Breast epithelium (tissue), 4 donors: ENCODE data around the gene SNAP25. TPM values are rescaled to one million over a fixed set of nuclear protein-coding genes. Genes with fewer than 3 reads are reported as not detected.

Experiments used
- DNase-seq, 2 donors: peaks; one replicate each; pipeline ENCODE4 v3.0.0-alpha.2; 2019; ENCODE audit warnings: low spot score in 2 of 2
- H3K27ac ChIP-seq, 2 donors: fragments of 200-600 bp; sonication (generic) in 1 of 2; one replicate each; pipeline ENCODE4 v1.5.1; 2016 to 2019; ENCODE audit warnings: mild to moderate bottlenecking in 1 of 2
- H3K27me3 ChIP-seq, 2 donors: fragments of 200-600 bp; sonication (generic) in 1 of 2; one replicate each; pipeline versions ENCODE4 v1.5.1 to v1.6.0; 2017 to 2019; ENCODE audit warnings: control low read depth in 1 of 2, mild to moderate bottlenecking in 1 of 2
- H3K36me3 ChIP-seq: fragments of 200-600 bp; one replicate; pipeline ENCODE4 v1.5.1; 2019
- H3K4me1 ChIP-seq, 2 donors: fragments of 200-600 bp; sonication (generic); one replicate each; pipeline ENCODE4 v1.5.1; 2016 to 2019; ENCODE audit warnings: control low read depth in 1 of 2
- H3K4me3 ChIP-seq, 3 donors: fragments of 200-600 bp; sonication (generic); 1 replicate in 2 of 3; 2 replicates in 1 of 3; pipeline ENCODE4 v1.5.1; 2016 to 2019; ENCODE audit warnings: mild to moderate bottlenecking in 3 of 3, moderate library complexity in 2 of 3
- H3K9me3 ChIP-seq, 2 donors: fragments of 200-600 bp; sonication (generic) in 1 of 2; one replicate each; pipeline ENCODE4 v1.5.1; 2016 to 2019; ENCODE audit warnings: control low read depth in 1 of 2
- POLR2A ChIP-seq: fragments of 450-650 bp; IDR thresholded peaks from one replicate; pipeline ENCODE4 v1.6.1; 2016; ENCODE audit warnings: antibody characterized with exemption, mild to moderate bottlenecking, moderate library complexity
- POLR2AphosphoS5 ChIP-seq, 3 donors: sonication (generic); formaldehyde crosslinking; IDR thresholded peaks; one replicate each; pipeline ENCODE4 v1.6.1; 2017; ENCODE audit warnings: antibody characterized with exemption in 3 of 3
- intact Hi-C: fragments of 100-400 bp; cut with DNase I; formaldehyde crosslinking; loops from one replicate; pipeline ENCODE4 v1.15.1; 2023; ENCODE audit warnings: low total_unique reads
- total RNA-seq, 3 donors: library from RNA; depleted of rRNA; stranded (reverse); fragments of >200 nt; gene quantifications; one replicate each; pipeline ENCODE4 v1.1.0, GENCODE V29; 2016
- TF ChIP-seq, protein P1 (sequence below), 3 donors: fragments of 450-650 bp; IDR thresholded peaks; one replicate each; pipeline ENCODE4 v1.5.1; 2016 to 2017; ENCODE audit warnings: antibody characterized with exemption in 3 of 3, mild to moderate bottlenecking in 3 of 3, moderate library complexity in 3 of 3

Gene SNAP25
- total RNA-seq, 3 donors from 2014 or later, result 0.32 to 1.6 (median 1.6) TPM

DNA sequence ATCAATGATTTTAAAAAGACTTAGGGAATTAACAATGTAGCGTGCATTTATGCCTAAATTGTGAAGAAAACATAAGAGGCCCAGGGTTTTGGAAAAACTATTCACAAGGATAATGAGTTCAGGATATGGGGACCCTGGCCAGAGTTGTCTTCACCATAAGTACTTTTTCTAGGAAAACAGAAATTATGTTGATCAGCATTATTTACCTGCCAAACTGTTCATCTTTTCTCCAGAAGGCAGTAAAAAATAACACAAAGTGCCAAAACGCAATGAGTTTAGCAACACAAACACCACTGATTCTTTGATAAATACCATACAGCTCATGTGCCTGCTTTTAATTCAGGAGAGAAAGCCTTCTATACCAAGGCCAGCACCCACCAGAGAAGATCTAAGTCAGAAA is 43.1 kb downstream of the SNAP25 start:
- no peaks in the 10 kb centered on the region for H3K36me3 ChIP-seq

DNA sequence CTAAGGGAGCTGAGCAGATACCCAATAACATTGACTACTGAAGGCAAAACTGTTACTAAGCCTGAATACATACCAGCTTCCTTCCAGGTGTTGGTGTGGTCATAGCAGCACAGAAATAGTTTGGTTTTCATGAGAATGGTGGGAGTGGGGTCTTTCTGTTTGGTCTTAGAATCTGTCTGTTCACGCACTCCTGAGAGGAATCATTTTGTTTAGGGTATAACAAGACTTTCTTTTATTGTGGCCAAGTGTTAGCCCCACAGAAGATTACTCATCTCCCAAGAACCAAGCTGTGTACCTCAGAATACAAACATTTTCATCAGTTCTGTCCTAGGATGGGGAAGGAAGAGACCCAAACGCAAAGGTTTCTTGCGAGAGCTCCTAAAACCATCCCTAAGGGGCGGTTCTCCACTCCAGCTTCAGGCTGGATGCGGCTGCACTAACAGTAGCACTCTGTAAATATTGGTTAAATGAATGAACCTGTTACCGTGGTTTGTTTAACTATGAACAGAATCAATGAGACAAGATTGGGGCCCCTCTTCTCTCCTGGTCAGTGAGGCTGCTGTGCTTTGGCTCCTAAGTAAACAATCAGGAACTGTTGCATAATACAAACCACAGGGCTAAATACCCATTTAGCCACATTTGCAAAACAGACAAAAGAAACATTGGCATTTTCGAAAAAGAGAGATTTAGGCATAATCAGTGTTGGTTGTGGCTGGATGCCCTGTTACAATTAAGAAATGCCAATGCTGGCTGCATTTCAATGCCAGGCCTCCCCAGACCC is 44.9 kb downstream of the SNAP25 start:
- Histone ChIP-seq H3K27me3 (no peaks in the 10 kb centered on the region), H3K9me3 (no peaks in the 10 kb centered on the region), H3K36me3 (no peaks in the 10 kb centered on the region), H3K27ac (no peak overlapping the region), H3K4me1 (no peaks in the 10 kb centered on the region), H3K4me3 (no peak overlapping the region)
- intact Hi-C loops, result no loop called here
- no peak for DNase-seq
- TF ChIP-seq POLR2A, result no peak
- TF ChIP-seq POLR2AphosphoS5 (IDR thresholded peaks at IDR 0.05), result no peak
- TF ChIP-seq, protein P1, sequence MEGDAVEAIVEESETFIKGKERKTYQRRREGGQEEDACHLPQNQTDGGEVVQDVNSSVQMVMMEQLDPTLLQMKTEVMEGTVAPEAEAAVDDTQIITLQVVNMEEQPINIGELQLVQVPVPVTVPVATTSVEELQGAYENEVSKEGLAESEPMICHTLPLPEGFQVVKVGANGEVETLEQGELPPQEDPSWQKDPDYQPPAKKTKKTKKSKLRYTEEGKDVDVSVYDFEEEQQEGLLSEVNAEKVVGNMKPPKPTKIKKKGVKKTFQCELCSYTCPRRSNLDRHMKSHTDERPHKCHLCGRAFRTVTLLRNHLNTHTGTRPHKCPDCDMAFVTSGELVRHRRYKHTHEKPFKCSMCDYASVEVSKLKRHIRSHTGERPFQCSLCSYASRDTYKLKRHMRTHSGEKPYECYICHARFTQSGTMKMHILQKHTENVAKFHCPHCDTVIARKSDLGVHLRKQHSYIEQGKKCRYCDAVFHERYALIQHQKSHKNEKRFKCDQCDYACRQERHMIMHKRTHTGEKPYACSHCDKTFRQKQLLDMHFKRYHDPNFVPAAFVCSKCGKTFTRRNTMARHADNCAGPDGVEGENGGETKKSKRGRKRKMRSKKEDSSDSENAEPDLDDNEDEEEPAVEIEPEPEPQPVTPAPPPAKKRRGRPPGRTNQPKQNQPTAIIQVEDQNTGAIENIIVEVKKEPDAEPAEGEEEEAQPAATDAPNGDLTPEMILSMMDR (IDR thresholded peaks at IDR 0.05), result no peak

More for the DNA sequence above, 43.1 kb downstream of the SNAP25 start:
- H3K27ac ChIP-seq, result no peak overlapping the region
- H3K9me3 ChIP-seq, result no peaks in the 10 kb centered on the region
- intact Hi-C loops, result no loop called here
- H3K27me3 ChIP-seq, result no peaks in the 10 kb centered on the region
- no peaks in the 10 kb centered on the region for H3K4me1 ChIP-seq
- no peak for DNase-seq
- TF ChIP-seq POLR2AphosphoS5 (IDR thresholded peaks at IDR 0.05) (no peak), POLR2A (no peak)
- TF ChIP-seq, protein P1 (IDR thresholded peaks at IDR 0.05), result no peak
- H3K4me3 ChIP-seq, result no peak overlapping the region

DNA sequence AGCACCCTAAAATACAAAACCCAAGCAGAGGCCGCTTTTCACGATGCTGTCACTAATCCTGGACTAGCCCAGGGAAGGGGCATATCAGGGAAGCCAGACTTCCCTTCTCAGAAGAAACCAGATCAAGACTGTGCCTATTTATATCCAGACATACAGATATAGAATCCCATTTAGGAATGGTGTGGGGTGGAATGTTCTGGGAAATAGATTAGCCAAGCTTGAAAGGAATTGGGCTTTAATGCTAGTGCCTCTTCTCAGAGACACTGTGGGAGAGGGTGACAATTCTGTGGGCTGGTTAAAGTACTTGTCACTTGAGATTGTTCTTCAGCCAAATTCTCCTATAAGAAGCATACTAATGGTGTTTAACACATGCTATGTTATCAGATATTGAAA is 45.5 kb downstream of the SNAP25 start:
- Histone ChIP-seq H3K27me3 (no peaks in the 10 kb centered on the region), H3K4me1 (no peaks in the 10 kb centered on the region), H3K27ac (no peak overlapping the region), H3K36me3 (no peaks in the 10 kb centered on the region), H3K4me3 (no peak overlapping the region), H3K9me3 (no peaks in the 10 kb centered on the region)
- TF ChIP-seq POLR2AphosphoS5 (IDR thresholded peaks at IDR 0.05), result no peak
- TF ChIP-seq, protein P1 (IDR thresholded peaks at IDR 0.05), result no peak
- TF ChIP-seq POLR2A, result no peak
- intact Hi-C loops, result no loop called here
- no peak for DNase-seq

DNA sequence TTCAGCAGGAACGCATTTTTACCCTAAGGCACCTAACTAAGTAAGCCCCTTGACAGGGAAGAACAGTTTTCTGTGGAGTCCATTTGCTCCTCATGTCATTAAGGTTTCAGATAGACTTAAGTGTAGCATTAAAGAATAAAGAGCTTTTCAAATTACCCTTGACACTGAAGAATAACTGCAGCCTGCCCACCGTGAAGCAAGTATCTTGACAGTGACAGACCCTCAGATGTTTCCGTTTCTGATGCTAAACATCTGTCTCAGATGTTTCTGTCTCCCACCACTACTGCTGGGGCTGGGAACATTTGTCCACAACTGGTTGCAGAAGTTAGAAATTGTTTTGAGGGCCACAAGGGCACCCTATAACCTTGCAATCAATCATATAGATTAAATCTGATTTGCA is 50.0 kb downstream of the SNAP25 start:
- TF ChIP-seq, protein P1 (IDR thresholded peaks at IDR 0.05), result no peak
- TF ChIP-seq POLR2A, result no peak
- TF ChIP-seq POLR2AphosphoS5 (IDR thresholded peaks at IDR 0.05), result no peak
- H3K27ac ChIP-seq, result no peak overlapping the region
- intact Hi-C loops, result no loop called here

DNA sequence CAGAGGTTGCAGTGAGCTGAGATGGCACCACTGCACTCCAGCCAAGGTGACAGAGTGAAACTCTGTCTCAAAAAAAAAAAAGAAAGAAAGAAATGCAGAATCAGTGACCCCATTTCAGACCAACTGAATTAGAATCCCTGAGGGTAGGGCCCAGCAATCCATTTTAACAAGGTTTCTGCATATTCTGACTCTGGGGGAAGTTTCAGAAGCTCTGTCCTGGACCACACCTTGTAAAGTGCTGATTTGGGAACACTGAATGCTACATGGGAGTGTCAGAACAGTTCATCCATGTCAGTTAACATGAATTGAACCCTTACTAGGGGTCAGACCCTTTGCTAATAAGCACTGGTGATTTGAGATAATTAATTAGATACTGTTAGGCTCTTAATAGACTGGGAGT is 52.0 kb downstream of the SNAP25 start:
- Histone ChIP-seq H3K4me3 (no peak overlapping the region), H3K36me3 (no peaks in the 10 kb centered on the region), H3K9me3 (no peaks in the 10 kb centered on the region), H3K27me3 (no peaks in the 10 kb centered on the region), H3K4me1 (no peaks in the 10 kb centered on the region), H3K27ac (no peak overlapping the region)
- no peak for TF ChIP-seq POLR2A
- TF ChIP-seq, protein P1 (IDR thresholded peaks at IDR 0.05), result no peak
- TF ChIP-seq POLR2AphosphoS5 (IDR thresholded peaks at IDR 0.05), result no peak
- intact Hi-C loops, result no loop called here
- DNase-seq, result no peak

More for the DNA sequence above, 50.0 kb downstream of the SNAP25 start:
- DNase-seq, result no peak
- H3K27me3 ChIP-seq, result no peaks in the 10 kb centered on the region
- no peaks in the 10 kb centered on the region for H3K4me1 ChIP-seq
- H3K9me3 ChIP-seq, result no peaks in the 10 kb centered on the region
- H3K4me3 ChIP-seq, result no peak overlapping the region
- no peaks in the 10 kb centered on the region for H3K36me3 ChIP-seq
